ENCODE results near the gene PTPRG. TPM values are rescaled to one million over a fixed set of nuclear protein-coding genes. Genes with fewer than 3 reads are reported as not detected.
A peak's percentile ranks its signal among the peaks of the same experiment; 100 is the strongest.

The PTPRG gene
- total and polyA plus RNA-seq, 8 donors: 50.9 to 88.4 (median 54.4) TPM

- no peaks in the 10 kb centered on the region for H3K27me3 ChIP-seq
- intact Hi-C loops (cut with DNase I): loop anchor here in 1 of 2 donors (10.0 kb wide), 1 partner anchor 356 kb away; no protein-coding TSS in a partner anchor
These were observed 647.0 kb downstream of the PTPRG start for GRCh38 chr3:62208385-62208784.

DNA sequence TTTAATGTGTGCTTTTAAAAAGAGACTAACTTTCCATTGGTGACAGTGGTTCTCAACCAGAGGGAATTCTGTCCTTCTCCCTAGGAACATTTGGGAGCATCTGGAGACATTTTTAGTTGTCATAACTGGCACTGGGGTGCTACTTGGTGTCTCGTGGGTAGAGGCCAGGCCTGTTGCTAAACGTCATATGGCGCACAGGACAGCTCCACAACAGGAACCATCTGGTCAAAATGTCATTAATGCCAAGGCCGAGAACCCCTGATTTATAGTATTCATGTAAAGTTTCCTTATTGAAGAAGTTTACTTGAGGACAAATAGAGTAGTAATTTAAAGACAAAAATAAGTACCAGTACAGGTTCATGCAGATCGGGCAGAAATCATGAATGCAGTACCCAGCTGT is 647.7 kb downstream of the PTPRG start:
- intact Hi-C loops (cut with DNase I): loop anchor here in 1 of 2 donors (10.0 kb wide), 1 partner anchor 356 kb away; no protein-coding TSS in a partner anchor
- no peaks in the 10 kb centered on the region for H3K36me3 ChIP-seq
- TF ChIP-seq, protein P1, sequence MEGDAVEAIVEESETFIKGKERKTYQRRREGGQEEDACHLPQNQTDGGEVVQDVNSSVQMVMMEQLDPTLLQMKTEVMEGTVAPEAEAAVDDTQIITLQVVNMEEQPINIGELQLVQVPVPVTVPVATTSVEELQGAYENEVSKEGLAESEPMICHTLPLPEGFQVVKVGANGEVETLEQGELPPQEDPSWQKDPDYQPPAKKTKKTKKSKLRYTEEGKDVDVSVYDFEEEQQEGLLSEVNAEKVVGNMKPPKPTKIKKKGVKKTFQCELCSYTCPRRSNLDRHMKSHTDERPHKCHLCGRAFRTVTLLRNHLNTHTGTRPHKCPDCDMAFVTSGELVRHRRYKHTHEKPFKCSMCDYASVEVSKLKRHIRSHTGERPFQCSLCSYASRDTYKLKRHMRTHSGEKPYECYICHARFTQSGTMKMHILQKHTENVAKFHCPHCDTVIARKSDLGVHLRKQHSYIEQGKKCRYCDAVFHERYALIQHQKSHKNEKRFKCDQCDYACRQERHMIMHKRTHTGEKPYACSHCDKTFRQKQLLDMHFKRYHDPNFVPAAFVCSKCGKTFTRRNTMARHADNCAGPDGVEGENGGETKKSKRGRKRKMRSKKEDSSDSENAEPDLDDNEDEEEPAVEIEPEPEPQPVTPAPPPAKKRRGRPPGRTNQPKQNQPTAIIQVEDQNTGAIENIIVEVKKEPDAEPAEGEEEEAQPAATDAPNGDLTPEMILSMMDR (IDR thresholded peaks at IDR 0.05): no peak
- H3K27me3 ChIP-seq: no peaks in the 10 kb centered on the region
- H3K27ac ChIP-seq: no peak overlapping the region
- no peaks in the 10 kb centered on the region for H3K9me3 ChIP-seq
- H3K4me3 ChIP-seq: no peak overlapping the region
- DNase-seq (no peak), ATAC-seq (no peak)
- no peaks in the 10 kb centered on the region for H3K4me1 ChIP-seq

More at GRCh38 chr3:62208385-62208784, 647.0 kb downstream of the PTPRG start:
- H3K27ac ChIP-seq: no peak overlapping the region
- H3K4me3 ChIP-seq: no peak overlapping the region
- ATAC-seq (no peak), DNase-seq (no peak)
- TF ChIP-seq, protein P1 (IDR thresholded peaks at IDR 0.05): no peak
- H3K9me3 ChIP-seq: no peaks in the 10 kb centered on the region
- peaks cover 0 to 6% of the 10 kb centered on the region in 2 donors for H3K36me3 ChIP-seq
- no peaks in the 10 kb centered on the region for H3K4me1 ChIP-seq

DNA sequence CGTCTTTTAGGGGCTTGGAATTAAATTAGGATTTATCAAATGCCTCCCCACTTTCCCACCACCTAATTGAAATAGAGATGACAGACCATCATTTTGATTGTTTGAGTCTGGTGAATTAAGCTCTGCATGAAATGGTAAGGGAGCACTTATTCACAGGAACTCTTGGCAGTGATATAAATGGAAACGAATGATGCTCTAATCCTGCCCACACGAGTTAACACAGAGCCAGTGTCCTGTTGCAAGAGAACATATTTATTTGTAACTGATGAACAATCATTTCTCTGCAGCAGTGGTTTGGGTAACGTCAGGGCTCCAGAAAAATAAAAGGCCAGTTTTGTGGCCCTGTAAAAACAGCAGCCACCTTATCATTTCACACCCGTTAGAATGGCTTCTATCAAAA is 648.6 kb downstream of the PTPRG start:
- intact Hi-C loops (cut with DNase I): no loop called here
- H3K27ac ChIP-seq: no peak overlapping the region
- H3K4me3 ChIP-seq: no peak overlapping the region
- ATAC-seq (no peak), DNase-seq (no peak)
- no peaks in the 10 kb centered on the region for H3K4me1 ChIP-seq
- H3K36me3 ChIP-seq: no peaks in the 10 kb centered on the region
- TF ChIP-seq, protein P1 (IDR thresholded peaks at IDR 0.05): no peak
- H3K27me3 ChIP-seq: no peaks in the 10 kb centered on the region
- no peaks in the 10 kb centered on the region for H3K9me3 ChIP-seq

DNA sequence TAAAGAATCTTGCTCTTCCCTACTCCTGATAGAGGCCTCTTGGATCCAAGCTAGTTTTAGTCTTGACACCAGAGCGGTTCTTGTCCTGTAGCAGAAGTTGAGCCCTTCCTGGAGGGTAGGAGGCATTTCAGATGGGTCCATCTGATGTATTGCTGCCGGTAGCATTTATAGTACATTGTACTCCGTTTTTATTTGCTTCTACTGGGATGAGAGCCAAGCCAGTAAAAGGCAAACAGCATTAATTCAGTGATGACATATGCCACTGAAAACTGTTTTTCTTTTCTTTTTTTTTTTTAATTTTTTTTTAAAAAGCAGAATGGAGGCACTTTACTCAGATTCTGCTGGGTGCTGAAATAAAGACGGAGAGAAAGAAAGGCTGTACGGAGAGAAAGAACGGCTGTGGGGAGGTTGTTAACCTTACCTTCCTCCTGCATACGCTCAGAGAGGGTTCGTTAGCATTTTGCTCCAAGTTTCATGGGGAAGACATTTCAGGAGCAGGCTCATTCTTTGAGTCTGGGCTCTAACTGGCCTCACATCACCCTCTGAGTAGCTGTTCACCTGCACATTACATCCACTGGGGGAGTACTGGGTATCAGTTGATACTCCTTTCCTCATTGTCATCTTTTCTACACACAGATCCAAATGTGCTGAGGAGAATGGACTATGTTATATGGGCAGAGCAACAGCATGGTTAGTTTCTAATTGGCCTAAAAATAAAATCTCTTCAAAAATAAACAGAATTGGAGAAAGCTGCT is 650.5 kb downstream of the PTPRG start:
- TF ChIP-seq, protein P1 (IDR thresholded peaks at IDR 0.05): no peak
- H3K4me1 ChIP-seq: no peaks in the 10 kb centered on the region
- intact Hi-C loops (cut with DNase I): no loop called here
- H3K27me3 ChIP-seq: no peaks in the 10 kb centered on the region
- no peak overlapping the region for H3K27ac ChIP-seq
- no peak overlapping the region for H3K4me3 ChIP-seq
- no peaks in the 10 kb centered on the region for H3K36me3 ChIP-seq
- peak in 1 of 4 donors; percentile 10 for DNase-seq
- ATAC-seq: no peak
- no peaks in the 10 kb centered on the region for H3K9me3 ChIP-seq

- no peak overlapping the region for H3K4me3 ChIP-seq
- DNase-seq: no peak
- H3K9me3 ChIP-seq: no peaks in the 10 kb centered on the region
- intact Hi-C loops (cut with DNase I): no loop called here
- no peaks in the 10 kb centered on the region for H3K4me1 ChIP-seq
- no peak overlapping the region for H3K27ac ChIP-seq
- H3K36me3 ChIP-seq: peaks cover 0 to 18% of the 10 kb centered on the region in 2 donors
- no peaks in the 10 kb centered on the region for H3K27me3 ChIP-seq
- ATAC-seq: no peak
- TF ChIP-seq, protein P1 (IDR thresholded peaks at IDR 0.05): no peak
These were observed 653.5 kb downstream of the PTPRG start for GRCh38 chr3:62214850-62215249.

All from left lung (tissue), 10 donors.